HG03135 (cell line): Measurements from ENCODE around the gene CYP4A11.
"Not testable (repeated sequence)": the region's sequence is repeated elsewhere in the genome, so short reads cannot be mapped to it uniquely, and the experiment has no call there.

Experiments
- ATAC-seq: cut with Tn5 transposase; IDR thresholded peaks from one replicate; pipeline ENCODE4 v1.9.1; 2021; ENCODE audit warnings: mild to moderate bottlenecking, moderate library complexity; ENCODE audit not compliant: unreplicated experiment

CYP4A11 gene

GRCh38 chr1:46941135-46941694 lies at the start of gene CYP4A11:
TSS of gene CYP4A11 (minus strand) at chr1:46941476. CDS start at chr1:46941433, 43 bp downstream.
- ATAC-seq: no peak

- not testable (repeated sequence) for ATAC-seq
Measured at GRCh38 chr1:46990541-46990940, 49.3 kb upstream of the CYP4A11 start.

DNA sequence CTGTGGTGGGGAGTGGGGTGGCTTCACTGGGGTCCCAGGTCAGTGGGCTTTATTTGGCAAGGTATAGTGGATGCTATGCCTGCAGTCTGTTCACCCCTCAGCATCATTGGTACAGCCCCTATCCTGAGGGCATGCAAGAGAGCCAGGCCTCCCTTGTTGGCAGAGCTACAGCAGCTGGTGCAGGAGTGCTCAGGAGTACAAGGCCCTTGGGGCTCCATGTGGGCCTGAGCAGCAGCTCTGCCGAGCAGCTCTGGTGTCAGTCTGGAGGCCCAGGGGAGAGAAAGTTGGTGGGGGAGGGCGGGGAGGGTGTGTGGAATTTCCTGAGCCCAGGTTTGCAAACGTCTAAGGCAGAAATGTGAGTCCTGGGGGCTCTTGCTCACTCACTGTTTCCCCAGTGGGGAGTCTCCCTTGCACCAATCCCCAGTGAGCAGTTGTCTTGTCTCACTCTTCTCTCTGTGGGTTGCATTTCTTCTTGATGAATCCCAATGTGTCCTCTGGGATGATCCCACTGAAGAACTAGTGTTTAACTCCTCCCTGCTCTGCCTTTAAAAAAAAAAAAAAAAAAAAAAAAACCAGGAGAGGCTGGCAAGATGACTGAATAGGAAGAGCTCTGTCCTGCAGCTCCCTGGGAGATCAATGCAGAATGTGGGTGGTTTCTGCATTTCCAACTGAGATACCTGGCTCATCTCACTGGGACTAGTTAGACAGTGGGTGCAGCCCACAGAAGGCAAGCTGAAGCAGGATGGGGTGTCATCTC lies 42.7 kb upstream of the CYP4A11 start:
- no peak for ATAC-seq

- ATAC-seq: no peak
Measured at GRCh38 chr1:46983166-46983829, 42.0 kb upstream of the CYP4A11 start.

GRCh38 chr1:46969014-46969619 lies 27.8 kb upstream of the CYP4A11 start:
- ATAC-seq: no peak

GRCh38 chr1:46962272-46962671 lies 21.0 kb upstream of the CYP4A11 start:
- not testable (repeated sequence) for ATAC-seq

DNA sequence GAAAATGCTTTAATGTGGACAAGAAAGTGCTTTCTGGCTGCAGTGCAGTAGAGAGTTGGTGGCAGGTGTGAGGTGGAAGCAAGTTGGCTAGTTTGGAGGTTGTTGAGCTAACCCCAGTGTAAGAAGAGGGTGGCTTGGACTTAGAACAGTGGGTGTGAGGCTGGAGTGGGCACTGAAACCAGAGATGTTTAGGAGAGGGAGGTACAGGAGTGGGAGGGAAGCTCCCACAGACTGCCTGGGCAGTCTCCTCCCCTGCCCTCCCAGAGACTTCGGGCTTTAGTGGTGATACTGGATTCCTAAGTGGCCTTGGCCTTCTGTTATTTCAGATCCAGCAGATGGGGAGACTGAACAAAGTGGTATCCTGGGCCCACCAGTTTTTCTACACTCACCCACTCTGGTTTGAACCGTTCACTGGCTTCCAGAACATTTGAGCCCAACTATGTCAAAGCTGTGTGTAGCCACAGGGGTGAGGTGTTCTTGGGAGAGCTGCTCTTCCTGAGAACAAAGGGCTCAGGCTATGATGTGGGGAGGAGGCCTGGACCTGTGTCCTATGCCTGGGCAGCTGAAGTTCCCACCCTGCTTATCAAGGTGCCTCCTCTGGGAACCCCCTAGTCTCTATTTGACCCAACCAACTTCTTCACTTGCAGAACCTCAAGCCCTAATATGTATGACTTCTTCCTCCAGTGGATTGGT lies 19.9 kb upstream of the CYP4A11 start:
- ATAC-seq: no peak

DNA sequence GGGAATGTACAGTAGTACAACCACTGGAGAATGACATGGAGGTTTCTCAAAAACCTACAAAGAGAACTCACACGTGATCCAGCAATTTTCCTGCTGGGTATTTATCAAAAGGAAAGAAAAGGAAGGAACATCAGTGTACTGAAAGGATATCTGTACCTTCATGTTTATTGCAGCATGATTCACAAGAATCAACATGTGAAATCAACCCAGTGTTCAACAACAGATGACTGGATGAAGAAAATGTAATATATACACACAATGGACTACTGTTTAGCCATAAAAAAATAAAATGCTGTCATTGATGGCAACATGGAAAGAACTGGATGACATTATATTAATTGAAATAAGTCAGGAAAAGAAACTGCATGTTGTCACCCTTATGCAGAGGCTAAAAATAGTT lies 19.0 kb upstream of the CYP4A11 start:
- no peak for ATAC-seq

GRCh38 chr1:46955116-46955515 lies 13.8 kb upstream of the CYP4A11 start:
- ATAC-seq: not testable (repeated sequence)

DNA sequence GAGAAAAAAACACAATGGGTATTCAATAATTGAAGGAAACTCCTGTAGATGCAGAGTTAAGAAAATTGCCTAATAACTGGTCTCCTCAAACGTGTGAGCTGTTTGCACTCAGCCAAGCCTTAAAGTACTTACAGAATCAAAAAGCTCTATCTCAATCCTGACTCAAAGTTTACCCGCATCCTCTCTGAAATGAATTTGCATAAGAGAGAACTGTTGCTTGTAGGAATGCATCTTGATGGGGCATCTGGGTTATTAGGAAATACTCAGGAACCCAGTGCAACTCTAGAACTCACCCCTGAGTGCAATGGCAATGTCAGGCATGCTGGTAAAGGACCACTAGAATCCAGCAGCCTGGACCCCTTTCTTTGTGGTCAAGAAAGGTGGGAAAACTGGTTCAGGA lies 12.6 kb upstream of the CYP4A11 start:
- ATAC-seq: not testable (repeated sequence)

DNA sequence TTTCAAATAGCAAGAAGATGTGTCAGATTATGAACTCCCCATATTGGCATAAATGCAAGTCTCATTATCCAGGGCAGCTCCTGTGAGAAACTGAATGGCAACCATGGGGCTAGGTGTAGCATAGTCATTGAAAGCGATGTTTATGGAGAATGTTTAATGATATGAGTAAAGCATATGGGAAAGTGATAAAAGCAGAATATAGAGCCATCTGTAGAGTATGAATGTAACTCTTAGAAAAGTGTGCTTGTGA lies 8.1 kb upstream of the CYP4A11 start:
- not testable (repeated sequence) for ATAC-seq

GRCh38 chr1:46948629-46949416 lies 7.5 kb upstream of the CYP4A11 start:
- no peak for ATAC-seq

DNA sequence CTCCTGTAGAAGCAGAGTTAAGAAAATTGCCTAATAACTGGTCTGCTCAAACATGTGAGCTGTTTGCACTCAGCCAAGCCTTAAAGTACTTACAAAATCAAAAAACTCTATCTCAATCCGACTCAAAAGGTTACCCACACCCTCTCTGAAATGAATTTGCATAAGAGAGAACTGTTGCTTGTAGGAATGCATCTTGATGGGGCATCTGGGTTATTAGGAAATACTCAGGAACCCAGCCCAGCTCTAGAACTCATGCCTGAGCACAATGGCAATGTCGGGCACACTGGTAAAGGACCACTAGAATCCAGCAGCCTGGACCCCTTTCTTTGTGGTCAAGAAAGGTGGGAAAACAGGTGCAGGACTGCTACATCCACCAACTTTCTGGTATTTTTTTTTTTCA lies 6.4 kb upstream of the CYP4A11 start:
- not testable (repeated sequence) for ATAC-seq

DNA sequence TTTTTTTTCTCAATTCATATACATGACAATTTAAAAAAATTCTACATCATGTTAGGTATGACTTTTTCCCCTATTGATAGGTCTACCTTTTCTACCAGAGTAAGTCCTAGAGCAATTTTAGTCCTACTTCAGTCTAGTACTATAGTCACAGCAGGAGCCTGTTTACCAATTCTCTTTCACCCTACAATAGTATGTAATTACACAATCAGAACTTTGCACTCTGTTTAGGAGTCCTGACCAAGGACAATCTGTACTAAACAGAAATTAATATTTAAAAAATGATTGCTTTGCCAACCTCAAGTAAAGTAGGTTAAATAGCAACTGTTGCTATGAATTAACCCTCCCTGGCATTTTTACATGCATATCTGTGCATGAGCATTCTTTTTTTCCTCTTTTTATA lies 810 bp upstream of the CYP4A11 start:
- ATAC-seq: no peak

- no peak for ATAC-seq
Measured at GRCh38 chr1:46940307-46940706, 969 bp downstream of the CYP4A11 start.

DNA sequence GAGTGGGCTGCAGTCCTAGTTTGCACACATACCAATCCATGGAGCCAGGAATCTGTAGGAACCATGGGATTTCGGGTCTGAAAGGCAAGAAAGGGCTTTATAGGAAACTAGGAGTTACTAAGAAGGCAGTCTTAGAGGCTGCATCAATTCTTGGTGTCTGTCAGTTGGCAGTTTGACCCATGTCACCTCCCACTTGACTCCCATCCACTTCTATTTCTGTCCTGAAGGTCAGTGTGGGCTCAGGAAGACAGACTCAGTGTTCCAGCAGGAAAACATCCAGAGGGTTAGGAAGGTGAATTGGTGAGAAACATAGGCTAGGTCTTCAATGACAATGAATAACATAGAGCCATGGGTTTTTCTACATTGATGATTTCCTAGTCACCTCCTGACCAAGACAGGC lies 4.0 kb downstream of the CYP4A11 start:
- ATAC-seq: no peak

GRCh38 chr1:46936788-46937187 lies 4.5 kb downstream of the CYP4A11 start:
- ATAC-seq: no peak

DNA sequence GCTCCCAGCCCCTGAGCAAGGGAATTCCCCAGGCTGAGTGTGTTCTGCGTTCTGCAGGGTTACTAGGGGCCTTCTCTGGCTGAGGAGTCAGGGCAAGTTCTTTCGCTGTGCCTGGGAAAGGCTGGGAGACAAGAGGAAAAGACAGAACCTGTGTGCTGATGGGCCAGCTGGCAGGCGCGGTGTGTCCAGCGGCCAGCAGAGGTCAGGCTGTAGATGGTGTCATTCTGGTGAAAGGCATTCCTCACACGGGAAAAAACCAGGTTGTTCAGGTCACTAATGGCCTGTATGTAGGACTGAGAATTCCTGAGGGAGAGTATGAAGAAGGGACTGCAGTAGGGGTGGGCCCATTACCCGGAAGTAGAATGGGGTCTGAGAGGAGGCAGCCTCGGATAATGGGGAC lies 6.4 kb downstream of the CYP4A11 start:
- not testable (repeated sequence) for ATAC-seq

- ATAC-seq: not testable (repeated sequence)
Measured at GRCh38 chr1:46932020-46932419, 9.3 kb downstream of the CYP4A11 start.

DNA sequence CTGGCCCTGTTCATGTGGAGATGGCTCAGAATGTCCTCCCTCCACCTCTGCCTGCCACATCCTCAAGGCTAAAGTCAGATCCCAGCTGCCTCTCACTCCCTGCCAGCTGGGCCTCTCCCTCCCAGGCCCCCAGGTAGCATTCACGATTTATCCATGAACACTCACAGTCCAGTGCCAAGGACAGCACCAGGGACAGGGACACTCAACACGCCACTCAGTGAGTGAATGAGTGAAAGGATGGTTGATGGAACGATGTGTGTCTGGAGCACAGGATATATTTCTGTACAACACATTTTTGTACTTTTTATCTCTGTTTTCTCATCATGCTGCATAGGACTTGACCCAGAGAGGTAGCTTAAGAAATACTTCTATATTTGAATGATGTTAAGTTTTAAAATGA lies 10.1 kb downstream of the CYP4A11 start:
- ATAC-seq: no peak
